H1 (cell line): ENCODE results near the gene RPTOR. TPM values are rescaled to one million over a fixed set of nuclear protein-coding genes. Genes with fewer than 3 reads are reported as not detected.
"Not testable (repeated sequence)": the region's sequence is repeated elsewhere in the genome, so short reads cannot be mapped to it uniquely, and the experiment has no call there.

Source experiments
- CTCF ChIA-PET: fragments of 300-600 bp; sonication (Branson Sonifier 250); formaldehyde crosslinking; loops from one replicate; lab custom pipeline; 2021; ENCODE audit not compliant: partially characterized antibody; lab: Charles Lee
- POLR2A ChIA-PET: fragments of 300-600 bp; sonication (Branson Sonifier 250); formaldehyde crosslinking; loops from one replicate; lab custom pipeline; 2021; ENCODE audit warnings: inconsistent platforms; ENCODE audit not compliant: partially characterized antibody; lab: Charles Lee
- DNase-seq, 2 experiments: peaks; one replicate each; pipeline versions ENCODE4 v3.0.0 to v3.0.0-alpha.2; 2010 to 2022; ENCODE audit warnings: low spot score in 2 of 2, low read depth in 1 of 2, mixed read lengths in 1 of 2
- FAIRE-seq: peaks from 2 replicates; lab custom pipeline; 2011; peaks lifted over from hg19 to GRCh38; lab: Jason Lieb, UNC
- H2AFZ ChIP-seq: 2 replicates; pipeline ENCODE4 v1.8.1; 2012; ENCODE audit warnings: low read length, inconsistent platforms
- H2AK5ac ChIP-seq: 2 replicates; pipeline ENCODE4 v1.6.1; 2013; ENCODE audit warnings: low read depth, low read length
- H2BK120ac ChIP-seq: replicated peaks from 2 replicates; pipeline ENCODE3; 2013; ENCODE audit warnings: low read depth, low read length, inconsistent platforms
- H2BK12ac ChIP-seq: 2 replicates; pipeline ENCODE4 v1.6.1; 2013; ENCODE audit warnings: low read depth, low read length
- H2BK15ac ChIP-seq: 2 replicates; pipeline ENCODE4 v1.6.1; 2013; ENCODE audit warnings: low read length
- H2BK20ac ChIP-seq: 2 replicates; pipeline ENCODE4 v1.6.1; 2013; ENCODE audit warnings: low read length
- H2BK5ac ChIP-seq: 2 replicates; pipeline ENCODE4 v1.6.1; 2013; ENCODE audit warnings: low read depth, low read length
- H3K14ac ChIP-seq: 2 replicates; pipeline ENCODE4 v1.6.1; 2013; ENCODE audit warnings: inconsistent platforms; ENCODE audit not compliant: insufficient read length
- H3K18ac ChIP-seq: 2 replicates; pipeline ENCODE4 v1.6.1; 2013; ENCODE audit warnings: low read length; ENCODE audit errors: extremely low read depth
- H3K23ac ChIP-seq: 2 replicates; pipeline ENCODE4 v1.6.1; 2013; ENCODE audit warnings: inconsistent platforms; ENCODE audit not compliant: insufficient read length
- H3K23me2 ChIP-seq: 2 replicates; pipeline ENCODE4 v1.6.1; 2013; ENCODE audit warnings: low read depth, low read length
- H3K27ac ChIP-seq: 2 replicates; pipeline ENCODE4 v1.6.1; 2011; ENCODE audit warnings: low read depth, low read length, inconsistent platforms
- H3K27me3 ChIP-seq, 4 experiments: replicated peaks in 1 of 4; 1 replicate in 1 of 4; 2 replicates in 3 of 4; pipeline versions ENCODE4 v1.6.1 to v1.8.1; 2011 to 2013; ENCODE audit warnings: low read length in 3 of 4, mild to moderate bottlenecking in 3 of 4, inconsistent platforms in 2 of 4, mixed read lengths in 2 of 4, moderate library complexity in 1 of 4; ENCODE audit not compliant: control insufficient read depth in 3 of 4, insufficient read depth in 3 of 4; ENCODE audit errors: extremely low read depth in 1 of 4
- H3K36me3 ChIP-seq, 4 experiments: 2 replicates each; pipeline versions ENCODE4 v1.6.1 to v1.8.1; 2011 to 2013; ENCODE audit warnings: mild to moderate bottlenecking in 4 of 4, low read length in 3 of 4, moderate library complexity in 2 of 4, control low read depth in 1 of 4, inconsistent platforms in 1 of 4; ENCODE audit not compliant: insufficient read depth in 4 of 4, control insufficient read depth in 2 of 4
- H3K4ac ChIP-seq: replicated peaks from 2 replicates; pipeline ENCODE3; 2013; ENCODE audit warnings: low read length, low read depth, mixed read lengths, inconsistent platforms; ENCODE audit not compliant: insufficient read length
- H3K4me1 ChIP-seq, 4 experiments: replicated peaks in 1 of 4; 1 replicate in 1 of 4; 2 replicates in 3 of 4; pipeline versions ENCODE4 v1.6.1 to v1.8.1; 2011 to 2013; ENCODE audit warnings: low read length in 3 of 4, inconsistent platforms in 2 of 4, mixed read lengths in 1 of 4; ENCODE audit not compliant: insufficient read depth in 4 of 4, control insufficient read depth in 3 of 4
- H3K4me2 ChIP-seq, 2 experiments: 2 replicates each; pipeline versions ENCODE4 v1.6.1 to v1.8.1; 2011 to 2013; ENCODE audit warnings: low read depth in 2 of 2, low read length in 2 of 2, control low read depth in 1 of 2, inconsistent platforms in 1 of 2, mild to moderate bottlenecking in 1 of 2; ENCODE audit not compliant: insufficient read depth in 1 of 2
- H3K4me3 ChIP-seq, 4 experiments: fragments of 200-600, 300-600 bp in 1 of 4; sonication (generic), shearing (Covaris generic), sonication (Bioruptor Twin) in 1 of 4; 2 replicates each; pipeline versions ENCODE4 v1.5.1 to v1.8.1; 2011 to 2016; ENCODE audit warnings: low read length in 4 of 4, low read depth in 3 of 4, control low read depth in 2 of 4, inconsistent platforms in 2 of 4, mild to moderate bottlenecking in 2 of 4, mixed read lengths in 1 of 4, moderate library complexity in 1 of 4; ENCODE audit not compliant: insufficient read depth in 2 of 4; ENCODE audit errors: extremely low read depth in 1 of 4
- H3K56ac ChIP-seq: replicated peaks from 2 replicates; pipeline ENCODE3; 2013; ENCODE audit warnings: low read depth, mild to moderate bottlenecking, mixed read lengths, low read length, inconsistent platforms; ENCODE audit not compliant: insufficient read length
- H3K79me1 ChIP-seq: 2 replicates; pipeline ENCODE4 v1.6.1; 2013; ENCODE audit warnings: low read depth, low read length, control low read depth
- H3K79me2 ChIP-seq, 2 experiments: 2 replicates each; pipeline versions ENCODE4 v1.6.1 to v1.8.1; 2012 to 2013; ENCODE audit warnings: low read length in 2 of 2, mild to moderate bottlenecking in 2 of 2, inconsistent platforms in 1 of 2; ENCODE audit not compliant: insufficient read depth in 2 of 2, control insufficient read depth in 1 of 2
- H3K9ac ChIP-seq, 4 experiments: replicated peaks in 1 of 4; 1 replicate in 1 of 4; 2 replicates in 3 of 4; pipeline versions ENCODE4 v1.6.1 to v1.8.1; 2011 to 2013; ENCODE audit warnings: low read depth in 3 of 4, low read length in 3 of 4, control low read depth in 2 of 4, mild to moderate bottlenecking in 2 of 4, moderate library complexity in 2 of 4, inconsistent platforms in 1 of 4; ENCODE audit errors: extremely low read depth in 1 of 4
- H3K9me3 ChIP-seq, 2 experiments: 2 replicates each; pipeline versions ENCODE4 v1.6.1 to v1.8.1; 2012 to 2013; ENCODE audit warnings: mild to moderate bottlenecking in 2 of 2, moderate library complexity in 2 of 2, control low read depth in 1 of 2, inconsistent platforms in 1 of 2, low read depth in 1 of 2, low read length in 1 of 2, mixed read lengths in 1 of 2; ENCODE audit not compliant: insufficient read depth in 2 of 2
- H4K20me1 ChIP-seq, 2 experiments: replicated peaks in 1 of 2; 2 replicates each; pipeline versions ENCODE3 to v1.8.1; 2011 to 2013; ENCODE audit warnings: inconsistent platforms in 2 of 2, low read length in 2 of 2, mild to moderate bottlenecking in 1 of 2; ENCODE audit not compliant: insufficient read depth in 2 of 2, control insufficient read depth in 1 of 2
- H4K5ac ChIP-seq: 2 replicates; pipeline ENCODE4 v1.6.1; 2013; ENCODE audit warnings: low read length, low read depth, mixed read lengths, inconsistent platforms; ENCODE audit not compliant: insufficient read length
- H4K8ac ChIP-seq: 2 replicates; pipeline ENCODE4 v1.8.0; 2013; ENCODE audit warnings: mild to moderate bottlenecking, moderate library complexity, low read length, inconsistent platforms; ENCODE audit not compliant: insufficient read depth; ENCODE audit errors: extremely low read depth
- H4K91ac ChIP-seq: replicated peaks from 2 replicates; pipeline ENCODE3; 2013; ENCODE audit warnings: low read length, mixed read lengths, inconsistent platforms; ENCODE audit not compliant: insufficient read length
- RFX5 ChIP-seq: IDR thresholded peaks from 2 replicates; pipeline ENCODE4 v1.6.1; 2011; ENCODE audit warnings: low read depth, low read length, improper control_type of control experiment, borderline replicate concordance
- TAF1 ChIP-seq: IDR thresholded peaks from 2 replicates; pipeline ENCODE4 v1.6.1; 2011; ENCODE audit warnings: mild to moderate bottlenecking, low read depth, low read length
- WGBS, 2 experiments: shearing (Covaris generic) in 1 of 2; methylation state at CpG; one replicate each; pipeline versions ENCODE4 v1.1.6 to v1.1.7; 2013 to 2015; ENCODE audit warnings: low lambda C conversion rate in 2 of 2, mixed read lengths in 2 of 2, inconsistent platforms in 1 of 2, low coverage in 1 of 2, missing lambda C conversion rate in 1 of 2; ENCODE audit not compliant: insufficient replicate concordance in 2 of 2, insufficient coverage in 1 of 2, insufficient read length in 1 of 2; ENCODE audit errors: extremely low coverage in 1 of 2, missing lambda C conversion rate in 1 of 2; 5-methylcytosine and 5-hydroxymethylcytosine counted together
- polyA plus RNA-seq, 7 experiments: library from polyadenylated mRNA; depleted of rRNA in 3 of 7; stranded (reverse) in 5 of 7; unstranded in 2 of 7; fragments of >200 nt in 5 of 7; fragments of 200-250 nt in 2 of 7; gene quantifications; 1 replicate in 5 of 7; 2 replicates in 1 of 7; 4 replicates in 1 of 7; pipeline versions ENCODE4 v1.2.1 to v1.2.3, GENCODE V29; 2011 to 2013; ENCODE audit warnings: missing spikeins in 2 of 7, mixed read lengths in 2 of 7
- total RNA-seq: library from RNA; stranded (reverse); fragmentation: NEBNext Ultra II Directional; extraction: Animal tissue kit (Norgen Biotek cat#: 25700); gene quantifications from 2 replicates; pipeline ENCODE4 v1.2.1, GENCODE V29; 2021

Gene RPTOR
- total and polyA plus RNA-seq, 2 of the 8 experiments (the other 6 are each of a cell fraction or from before 2014, with no cell fraction given): 6.9 to 28.7 TPM

DNA sequence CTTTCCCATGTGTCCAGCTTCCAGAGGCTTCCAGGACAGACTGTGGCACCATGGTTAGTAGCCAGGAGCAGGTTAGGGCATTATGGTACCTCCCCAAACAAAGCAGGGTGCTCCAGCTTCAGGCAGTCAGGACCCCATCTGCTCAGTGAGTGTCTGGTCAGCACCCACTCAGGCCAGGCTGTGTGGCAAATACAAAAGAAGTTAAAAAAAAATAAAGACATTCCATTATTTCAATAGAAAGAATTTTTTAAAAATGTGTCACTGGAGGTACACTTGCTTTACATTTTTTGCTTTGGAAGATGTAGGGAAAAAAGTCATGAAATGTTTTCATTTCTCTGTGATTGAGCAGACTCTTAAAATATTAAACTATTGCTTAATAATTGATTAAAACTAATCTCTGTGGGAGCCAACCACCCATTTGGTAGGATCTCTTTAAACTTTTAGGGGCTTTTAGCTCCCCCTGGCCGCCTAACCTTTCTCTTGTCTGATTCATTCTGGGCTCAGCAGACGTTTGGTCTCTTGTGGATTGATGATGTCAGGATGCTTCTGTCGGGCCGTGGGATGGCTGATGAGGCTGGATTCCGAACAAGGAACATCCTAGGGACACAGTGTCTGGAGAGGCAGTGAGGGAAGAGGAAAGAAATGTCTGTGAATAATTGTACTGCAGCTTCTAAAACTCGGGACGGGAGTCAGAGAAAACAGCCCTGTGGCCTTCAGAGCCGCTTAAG is 39.8 kb upstream of the RPTOR start (continued):
- TF ChIP-seq RFX5 (no peak), TAF1 (no peak)

DNA sequence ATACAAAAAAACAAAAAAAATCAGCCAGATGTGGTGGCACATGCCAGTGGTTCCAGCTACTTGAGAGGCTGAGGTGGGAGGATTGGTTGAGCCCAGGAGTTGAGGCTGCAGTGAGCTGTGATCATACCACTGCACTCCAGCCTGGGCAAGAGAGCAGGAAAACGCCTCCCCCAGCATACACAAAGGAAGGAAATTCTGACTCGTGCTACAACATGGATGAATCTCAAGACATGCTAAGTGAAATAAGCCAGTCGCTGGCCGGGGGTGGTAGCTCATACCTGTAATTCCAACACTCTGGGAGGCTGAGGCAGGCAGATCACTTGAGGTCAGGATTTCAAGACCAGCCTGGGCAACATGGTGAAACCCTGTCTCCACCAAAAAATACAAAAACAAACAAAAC is 37.5 kb upstream of the RPTOR start:
- not testable (repeated sequence) for H3K4me3 ChIP-seq, H3K4me1 ChIP-seq, H2BK120ac ChIP-seq, H4K5ac ChIP-seq, H4K91ac ChIP-seq, H3K23ac ChIP-seq, H3K79me1 ChIP-seq, H4K8ac ChIP-seq, H3K9me3 ChIP-seq, H3K27me3 ChIP-seq, H3K14ac ChIP-seq, H3K9ac ChIP-seq, DNase-seq, H2BK20ac ChIP-seq, H3K18ac ChIP-seq, FAIRE-seq, H2BK5ac ChIP-seq, H3K4me2 ChIP-seq, H3K79me2 ChIP-seq, H2AFZ ChIP-seq, H3K27ac ChIP-seq, H3K36me3 ChIP-seq, H3K4ac ChIP-seq, H3K56ac ChIP-seq, H2AK5ac ChIP-seq, H2BK12ac ChIP-seq, H2BK15ac ChIP-seq
- 83% methylated on average over 4 of the region's 4 CpGs; no CpG with 5 or more reads in 1 of the 2 experiments for WGBS, 2 experiments
- CTCF ChIA-PET: interaction anchor here (1.1 to 1.8 kb wide), 3 partner anchors 11 to 36 kb away, joined by 3 read pairs; no protein-coding TSS in a partner anchor
- H4K20me1 ChIP-seq: peaks cover 0 to 13% of the 10 kb centered on the region in 2 experiments
- POLR2A ChIA-PET: interaction anchor here (1.5 kb wide), 1 partner anchor 11 kb away, joined by 3 read pairs; no protein-coding TSS in a partner anchor
- peaks cover 22% of the 10 kb centered on the region; the same call in 1 of the 2 replicates for H3K23me2 ChIP-seq
